NOMO-1 (cell line): ENCODE data around the gene TSG101.

ENCODE experiments used
- DNase-seq, 2 experiments: peaks; one replicate each; lab custom pipeline; 2025; ENCODE audit not compliant: unreplicated experiment in 2 of 2; lab: John Stamatoyannopoulos, UW

Gene TSG101

DNA sequence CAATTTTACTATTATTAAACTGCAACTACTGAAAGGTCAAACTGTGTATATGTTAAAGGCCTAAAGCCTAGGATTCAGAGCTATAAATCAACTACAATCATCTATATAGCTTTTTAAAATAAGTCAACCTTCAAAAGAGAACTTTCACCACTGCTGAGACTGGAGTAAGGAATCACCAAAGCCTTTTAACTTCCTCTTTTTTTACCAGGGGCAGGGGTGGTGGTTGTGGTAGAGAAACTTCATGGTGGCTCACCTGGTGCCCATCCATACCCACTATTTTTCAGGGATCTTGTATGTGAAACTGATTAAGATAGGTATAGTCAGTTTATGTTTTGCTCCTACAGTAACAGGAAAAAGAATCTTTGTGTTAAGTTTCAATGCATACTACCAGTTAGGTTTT, 31.5 kb downstream of the TSG101 start:
- DNase-seq = peak; percentile 27 to 55

DNA sequence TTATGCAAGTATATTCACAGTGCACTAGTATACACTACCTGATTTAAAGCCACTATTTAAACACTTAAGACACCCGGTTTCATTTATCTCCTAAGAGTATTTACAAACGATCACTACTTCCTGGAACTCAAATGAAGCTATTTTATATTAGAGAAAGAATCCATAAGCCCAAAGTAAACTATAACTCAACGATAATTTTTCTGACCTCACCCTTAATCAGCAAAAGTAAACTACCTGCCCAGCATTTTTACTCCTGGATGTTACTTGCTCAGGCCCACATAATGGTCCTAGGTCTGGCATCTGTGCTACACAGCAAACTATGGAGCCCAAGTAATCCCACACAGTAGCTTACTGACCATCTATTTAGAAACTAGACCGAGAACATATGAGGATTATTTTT, 33.4 kb downstream of the TSG101 start:
- no peak for DNase-seq

DNA sequence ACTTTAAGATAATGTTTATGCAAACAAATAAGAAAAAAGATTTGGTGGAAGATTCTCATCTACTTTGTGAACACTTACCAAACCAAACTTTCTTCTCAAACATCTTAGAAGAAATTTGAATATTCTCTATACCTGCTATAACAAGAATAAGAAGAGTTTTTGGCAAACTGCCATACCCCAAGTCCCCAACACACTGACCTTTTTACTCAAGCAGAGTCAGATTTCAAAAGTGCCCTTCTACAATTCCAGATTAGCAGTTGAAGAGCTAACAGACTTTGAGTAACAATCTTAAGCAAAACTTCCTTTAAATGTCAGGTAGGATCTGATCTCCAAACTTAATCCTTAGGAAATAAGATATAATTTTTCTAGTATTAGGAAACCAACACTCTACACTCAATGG, 33.9 kb downstream of the TSG101 start:
- DNase-seq = no peak

DNA sequence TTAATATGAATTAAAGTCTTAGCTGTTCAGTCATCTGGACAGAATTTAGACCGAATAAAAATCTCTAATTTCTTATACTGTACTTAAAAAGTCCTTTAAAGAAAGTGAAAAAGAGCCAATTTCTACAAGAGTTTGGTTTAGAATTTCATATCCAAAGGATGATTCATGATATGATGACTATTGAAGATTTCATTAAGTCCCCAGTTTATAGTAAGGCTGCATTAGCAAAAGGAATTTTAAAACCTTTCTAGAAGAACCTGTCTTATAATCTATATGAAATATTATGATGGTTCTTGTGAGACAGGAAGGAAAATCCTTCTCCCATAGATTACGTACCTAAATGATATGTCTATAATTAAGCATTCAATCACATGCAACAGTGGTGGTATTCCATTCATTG, 34.8 kb downstream of the TSG101 start:
- no peak for DNase-seq

- no peak for DNase-seq
Observed at GRCh38 chr11:18490736-18491485, 35.8 kb downstream of the TSG101 start.

GRCh38 chr11:18490319-18490718, 36.4 kb downstream of the TSG101 start:
- no peak for DNase-seq

GRCh38 chr11:18485913-18486528, 40.7 kb downstream of the TSG101 start:
- no peak for DNase-seq

GRCh38 chr11:18479063-18479462, 47.7 kb downstream of the TSG101 start:
- no peak for DNase-seq

- DNase-seq = no peak
Observed at GRCh38 chr11:18472587-18472986, 54.2 kb downstream of the TSG101 start.

- DNase-seq = no peak
Observed at GRCh38 chr11:18471995-18472394, 54.7 kb downstream of the TSG101 start.

DNA sequence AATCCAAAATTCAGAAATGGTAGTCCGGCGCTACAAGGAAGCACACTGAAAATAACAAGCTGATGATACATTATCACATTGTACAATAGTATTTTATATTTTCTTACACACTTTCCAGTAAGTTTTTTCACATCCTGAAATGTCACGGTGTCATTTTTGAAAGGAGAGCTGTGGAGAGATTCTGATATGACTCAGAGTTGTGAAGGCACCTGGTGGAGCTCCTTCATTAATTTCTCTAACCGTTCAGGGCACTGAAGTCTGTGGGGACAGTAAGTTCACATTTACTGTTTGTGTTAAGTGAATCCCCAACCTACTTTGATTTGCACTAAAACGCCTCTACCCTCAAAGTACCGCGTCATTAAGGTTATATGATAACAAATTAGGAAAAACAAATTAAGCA, 57.8 kb downstream of the TSG101 start:
- no peak for DNase-seq

DNA sequence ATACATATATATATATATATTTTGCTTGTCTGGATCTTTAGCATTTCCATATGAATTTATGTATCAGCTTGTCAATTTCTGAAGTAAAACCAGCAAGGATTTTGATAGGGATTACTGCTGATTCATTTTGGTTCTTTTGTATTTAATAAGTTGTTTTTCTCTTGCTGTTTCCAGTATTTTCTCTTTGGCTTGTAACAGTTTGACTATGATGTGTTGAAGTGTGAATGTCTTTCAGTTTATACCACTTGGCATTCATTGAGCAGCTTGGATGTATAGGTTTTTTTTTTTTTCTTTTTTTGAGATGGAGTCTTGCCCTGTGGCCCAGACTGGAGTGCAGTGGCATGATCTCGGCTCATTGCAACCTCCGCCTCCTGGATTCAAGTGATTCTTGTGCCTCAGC, 58.7 kb downstream of the TSG101 start:
- DNase-seq = no peak

- no peak for DNase-seq
Observed at GRCh38 chr11:18466402-18466801, 60.3 kb downstream of the TSG101 start.

- no peak for DNase-seq
Observed at GRCh38 chr11:18463439-18463838, 63.3 kb downstream of the TSG101 start.

DNA sequence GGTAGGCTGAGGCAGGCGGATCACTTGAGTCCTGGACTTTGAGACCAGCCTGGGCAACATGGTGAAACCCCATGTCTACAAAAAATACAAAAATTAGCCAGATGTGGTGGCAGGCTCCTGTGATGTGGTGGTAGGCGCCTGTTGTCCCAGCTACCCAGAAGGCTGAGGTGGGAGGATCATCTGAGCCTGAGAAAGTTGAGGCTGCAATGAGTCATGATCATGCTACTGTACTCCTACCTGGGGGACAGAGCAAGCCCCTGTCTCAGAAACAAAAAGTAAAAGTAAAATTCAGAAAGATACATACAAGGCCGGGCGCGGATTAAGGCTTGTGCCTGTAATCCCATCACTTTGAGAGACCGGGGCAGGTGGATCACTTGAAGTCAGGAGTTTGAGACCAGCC, 64.8 kb downstream of the TSG101 start:
- no peak for DNase-seq

GRCh38 chr11:18459634-18460033, 67.1 kb downstream of the TSG101 start:
- DNase-seq = no peak

DNA sequence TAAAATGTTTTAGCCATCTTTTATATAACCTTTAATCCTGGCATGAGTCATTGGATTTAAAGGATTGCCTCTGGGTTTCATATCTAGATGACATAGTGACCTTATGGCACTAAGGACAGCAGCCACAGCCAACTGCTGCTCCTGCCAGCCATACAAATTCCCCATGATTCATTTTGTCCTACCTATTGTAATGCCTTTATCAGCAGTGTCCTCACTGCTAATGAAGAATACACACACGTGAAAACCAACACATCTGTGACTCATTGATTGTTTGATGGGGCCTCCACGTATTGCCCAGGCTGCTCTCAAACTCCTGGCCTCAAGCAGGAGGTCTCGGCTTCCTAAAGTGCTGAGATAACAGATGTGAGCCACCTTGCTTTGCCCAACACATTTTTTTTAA, 69.3 kb downstream of the TSG101 start:
- DNase-seq = no peak

DNA sequence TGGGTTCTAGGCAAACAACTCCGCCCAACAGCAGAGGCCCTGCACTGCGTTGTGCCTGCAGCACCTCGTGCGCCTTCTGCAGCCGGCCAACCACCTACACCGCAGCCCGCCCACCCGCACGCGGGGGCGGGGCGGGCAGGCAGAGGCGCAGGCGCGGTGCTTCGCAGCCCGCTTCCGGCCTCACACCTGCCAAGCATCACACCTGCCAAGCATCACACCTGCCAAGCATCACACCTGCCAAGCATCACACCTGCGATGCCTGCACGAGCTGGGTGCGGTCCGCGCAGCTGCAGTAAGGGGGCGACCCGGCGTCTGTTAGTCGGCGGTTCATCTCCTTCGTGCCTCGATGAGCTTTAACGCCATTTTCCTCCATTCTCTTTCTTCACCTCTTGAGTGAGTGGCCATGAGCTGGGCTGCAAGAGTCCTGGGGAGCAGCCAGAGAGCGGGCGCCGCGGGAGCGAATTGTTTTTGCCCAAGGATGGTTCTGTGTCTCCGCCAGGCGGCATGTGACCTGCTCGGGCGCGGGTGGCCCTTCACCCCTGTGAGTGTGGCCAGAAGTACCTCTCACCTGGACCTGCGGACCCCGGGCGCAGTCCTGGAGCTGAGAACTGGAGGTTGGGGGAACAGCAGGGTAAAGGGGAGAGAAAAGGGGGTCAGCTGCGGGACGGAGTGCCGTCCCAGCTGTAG, 70.9 kb downstream of the TSG101 start, which contains the start of gene LDHAL6A:
Gene LDHAL6A, plus strand, starts transcription at position 171 of the 687 bp plus-strand sequence. CDS start 825 bp downstream, outside the sequence.
- DNase-seq = no peak

DNA sequence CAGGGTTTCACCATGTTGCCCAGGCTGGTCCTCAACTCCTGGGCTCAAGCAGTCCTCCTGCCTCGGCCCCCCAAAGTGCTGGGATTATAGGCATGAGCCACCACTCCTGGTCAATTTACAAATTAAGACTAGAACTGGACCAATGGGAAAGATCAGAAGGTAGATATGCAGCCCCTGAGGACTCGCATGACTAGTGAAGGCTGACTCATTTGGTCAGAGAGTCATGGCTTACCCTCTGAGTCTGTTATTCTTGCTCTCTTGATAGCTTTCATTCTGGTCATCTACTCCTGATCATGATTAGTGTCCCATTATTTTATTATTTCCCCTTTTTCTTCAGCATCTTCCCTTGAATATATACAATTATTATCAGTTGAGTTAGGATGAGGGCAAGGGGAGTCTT, 73.8 kb downstream of the TSG101 start:
- DNase-seq = no peak

- peak in 1 of 2 experiments; percentile 4 for DNase-seq
Observed at GRCh38 chr11:18449251-18449650, 77.5 kb downstream of the TSG101 start.

DNA sequence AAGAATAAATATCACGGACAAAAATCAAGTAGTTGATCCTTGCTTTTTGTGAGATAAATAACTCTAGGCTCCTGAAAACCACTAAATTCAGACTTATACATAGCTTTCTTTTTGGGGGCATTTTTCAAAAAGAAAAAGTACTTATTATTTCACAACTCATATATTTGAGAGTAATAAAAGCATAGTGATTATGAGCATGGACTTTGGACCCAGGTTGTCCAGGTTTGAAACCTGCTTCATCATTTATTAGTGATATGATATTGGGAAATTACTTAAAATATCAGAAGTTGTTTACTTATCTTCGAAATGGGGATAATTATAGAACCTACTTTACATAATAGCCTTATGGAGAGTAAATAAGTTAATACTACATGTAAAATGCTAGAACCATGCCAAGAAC, 88.1 kb downstream of the TSG101 start:
- DNase-seq = no peak
